B cell (primary cell): Measurements from ENCODE around the gene PIK3CA. TPM values are rescaled to one million over a fixed set of nuclear protein-coding genes. Genes with fewer than 3 reads are reported as not detected.

Experiments used
- ATAC-seq: fragments of 200-7000 bp; cut with Tn5 transposase; one replicate; pipeline ENCODE4 v1.10.0; 2021; ENCODE audit warnings: low read depth, mild to moderate bottlenecking, moderate number of reproducible peaks, moderate library complexity
- CTCF ChIA-PET: fragments of 350-600 bp; sonication (Branson Sonifier 250); formaldehyde crosslinking; loops from one replicate; lab custom pipeline; 2021; ENCODE audit warnings: antibody characterized with exemption, inconsistent platforms; lab: Charles Lee
- POLR2A ChIA-PET: fragments of 350-600 bp; sonication (Branson Sonifier 250); formaldehyde crosslinking; loops from one replicate; lab custom pipeline; 2021; ENCODE audit warnings: antibody characterized with exemption; lab: Charles Lee
- DNase-seq: peaks from one replicate; pipeline ENCODE4 v3.0.0; 2013
- H2AFZ ChIP-seq: 2 replicates; pipeline ENCODE4 v1.6.1; 2012; ENCODE audit warnings: mild to moderate bottlenecking, low read depth, low read length; ENCODE audit not compliant: insufficient read depth, poor library complexity, severe bottlenecking
- H3K27ac ChIP-seq, 2 donors: 1 replicate in 1 of 2; 2 replicates in 1 of 2; pipeline ENCODE4 v1.5.1; 2012 to 2013; ENCODE audit warnings: low read length in 2 of 2, mild to moderate bottlenecking in 2 of 2, moderate library complexity in 1 of 2
- H3K27me3 ChIP-seq, 4 experiments: fragments of 200-600 bp in 1 of 4; sonication (generic) in 1 of 4; replicated peaks in 1 of 4; 1 replicate in 2 of 4; 2 replicates in 2 of 4; pipeline versions ENCODE4 v1.6.1 to v1.7.0; 2013 to 2016; ENCODE audit warnings: low read length in 3 of 4, mild to moderate bottlenecking in 2 of 4, mixed read lengths in 1 of 4, moderate library complexity in 1 of 4; ENCODE audit not compliant: insufficient read depth in 4 of 4, control insufficient read depth in 3 of 4; ENCODE audit errors: control extremely low read depth in 1 of 4
- H3K36me3 ChIP-seq, 2 experiments: replicated peaks in 1 of 2; 1 replicate in 1 of 2; 2 replicates in 1 of 2; pipeline versions ENCODE4 v1.6.1 to v1.7.1; 2013; ENCODE audit warnings: low read length in 1 of 2; ENCODE audit not compliant: insufficient read depth in 2 of 2, control insufficient read depth in 1 of 2; ENCODE audit errors: control extremely low read depth in 1 of 2, extremely low read depth in 1 of 2
- H3K4me1 ChIP-seq, 2 donors: fragments of 200-600 bp in 1 of 2; sonication (generic) in 1 of 2; 1 replicate in 1 of 2; 2 replicates in 1 of 2; pipeline versions ENCODE4 v1.5.1 to v1.6.1; 2013 to 2017; ENCODE audit warnings: low read length in 2 of 2; ENCODE audit not compliant: control insufficient read depth in 2 of 2, insufficient read depth in 2 of 2
- H3K4me2 ChIP-seq: replicated peaks from 2 replicates; pipeline ENCODE3; 2012; ENCODE audit warnings: mild to moderate bottlenecking, low read depth, low read length; ENCODE audit not compliant: poor library complexity, severe bottlenecking
- H3K4me3 ChIP-seq, 5 experiments: fragments of 200-600 bp in 1 of 5; sonication (generic) in 1 of 5; 1 replicate in 3 of 5; 2 replicates in 2 of 5; pipeline versions ENCODE4 v1.5.1 to v1.7.0; 2011 to 2016; ENCODE audit warnings: low read length in 4 of 5, mild to moderate bottlenecking in 4 of 5, low read depth in 2 of 5, control low read depth in 1 of 5, moderate library complexity in 1 of 5; ENCODE audit not compliant: insufficient read depth in 1 of 5; ENCODE audit errors: control extremely low read depth in 1 of 5, extremely low read depth in 1 of 5
- H3K79me2 ChIP-seq: fragments of 200-600 bp; sonication (generic); one replicate; pipeline ENCODE4 v1.6.0; 2016; ENCODE audit warnings: low read length; ENCODE audit not compliant: control insufficient read depth, insufficient read depth
- H3K9ac ChIP-seq: fragments of 200-600 bp; sonication (generic); 2 replicates; pipeline ENCODE4 v1.6.1; 2017; ENCODE audit warnings: mild to moderate bottlenecking, low read length, moderate library complexity
- H3K9me3 ChIP-seq, 3 donors: one replicate each; pipeline versions ENCODE4 v1.6.1 to v1.7.1; 2013; ENCODE audit warnings: low read length in 2 of 3; ENCODE audit not compliant: control insufficient read depth in 2 of 3, insufficient read depth in 1 of 3; ENCODE audit errors: control extremely low read depth in 1 of 3
- H4K20me1 ChIP-seq: 2 replicates; pipeline ENCODE4 v1.6.0; 2012; ENCODE audit warnings: mild to moderate bottlenecking, low read length; ENCODE audit not compliant: insufficient read depth, control insufficient read depth, poor library complexity, severe bottlenecking
- H3K27ac Mint-ChIP-seq: one replicate; pipeline ENCODE4 v1.8.0; 2021; ENCODE audit warnings: mixed read lengths
- H3K27me3 Mint-ChIP-seq: one replicate; pipeline ENCODE4 v1.8.0; 2021; ENCODE audit warnings: mixed read lengths
- H3K4me1 Mint-ChIP-seq: one replicate; pipeline ENCODE4 v1.8.0; 2021; ENCODE audit warnings: mixed read lengths
- H3K4me3 Mint-ChIP-seq: one replicate; pipeline ENCODE4 v1.8.0; 2021; ENCODE audit warnings: mixed read lengths
- H3K9me3 Mint-ChIP-seq: one replicate; pipeline ENCODE4 v1.8.0; 2022; ENCODE audit warnings: mixed read lengths; ENCODE audit not compliant: insufficient read depth
- EZH2 ChIP-seq: IDR thresholded peaks from 2 replicates; pipeline ENCODE4 v1.6.1; 2012; ENCODE audit warnings: borderline replicate concordance, low read depth, mild to moderate bottlenecking, moderate library complexity, low read length; ENCODE audit not compliant: insufficient read depth, poor library complexity, severe bottlenecking
- WGBS: methylation state at CpG from one replicate; pipeline ENCODE4 v1.1.5; 2013; ENCODE audit warnings: missing lambda C conversion rate; ENCODE audit not compliant: insufficient coverage; 5-methylcytosine and 5-hydroxymethylcytosine counted together
- intact Hi-C: fragments of 100-400 bp; cut with micrococcal nuclease; formaldehyde crosslinking; loops from one replicate; pipeline ENCODE4 v1.10.0; 2022
- polyA plus RNA-seq: library from polyadenylated mRNA; depleted of rRNA; stranded (reverse); fragments of >200 nt; gene quantifications from 2 replicates; pipeline ENCODE4 v1.2.3, GENCODE V29; 2012
- total RNA-seq, 2 donors: library from RNA; stranded (reverse); fragments of 120-200 nt in 1 of 2; gene quantifications; 1 replicate in 1 of 2; 2 replicates in 1 of 2; pipeline versions ENCODE4 v1.2.3 to v1.2.4, GENCODE V29; 2013 to 2022
- TF ChIP-seq, protein P1 (sequence below): fragments of 200-600 bp; IDR thresholded peaks from one replicate; pipeline ENCODE4 v1.8.0; 2022; ENCODE audit warnings: antibody characterized with exemption, mild to moderate bottlenecking

PIK3CA gene
- total and polyA plus RNA-seq, 2 donors (not counting 1 experiment from before 2014, with no cell fraction given) = 6.4 to 61.8 TPM

DNA sequence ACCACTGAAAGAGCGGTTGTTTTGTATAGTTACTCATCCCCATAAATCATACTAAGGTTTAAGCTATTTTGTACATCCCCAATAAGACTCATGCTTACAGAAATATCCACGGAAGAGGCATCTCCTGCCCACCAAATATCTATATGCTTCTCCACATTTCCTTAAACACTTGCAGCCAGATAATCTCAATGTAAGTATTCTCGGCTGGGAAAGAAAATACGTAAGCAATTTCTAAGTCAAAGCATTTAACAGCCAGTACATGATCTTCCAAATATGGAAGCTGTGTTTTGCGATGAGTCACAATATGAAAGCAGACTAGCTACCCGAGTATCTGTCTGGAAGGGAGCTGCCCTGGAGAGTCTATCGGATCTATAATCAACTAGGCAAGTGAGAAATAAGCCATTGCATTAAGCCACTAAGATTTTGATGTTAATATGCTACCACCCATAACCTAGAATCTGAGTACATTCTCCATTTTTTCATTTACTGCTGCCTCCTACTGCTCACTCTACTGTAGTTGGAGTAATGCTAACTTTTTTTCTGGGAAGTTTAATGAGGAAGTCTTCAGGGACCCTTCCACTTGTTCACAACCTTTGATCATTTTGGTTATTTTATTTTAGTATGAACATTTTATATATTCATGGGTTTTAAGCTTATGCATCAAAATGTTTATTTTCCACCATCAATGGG lies 49.6 kb upstream of the PIK3CA start:
- Histone ChIP-seq H2AFZ (no peak overlapping the region), H3K9me3 (no peaks in the 10 kb centered on the region), H3K4me3 (no peak overlapping the region), H4K20me1 (no peaks in the 10 kb centered on the region), H3K4me1 (no peaks in the 10 kb centered on the region), H3K9ac (no peak overlapping the region), H3K27me3 (no peaks in the 10 kb centered on the region), H3K79me2 (no peaks in the 10 kb centered on the region), H3K27ac (no peak overlapping the region), H3K4me2 (no peak overlapping the region), H3K36me3 (no peaks in the 10 kb centered on the region)
- WGBS = 100% methylated on average over 1 of the region's 7 CpGs
- intact Hi-C loops = no loop called here
- ATAC-seq (no peak), DNase-seq (no peak)
- H3K27ac Mint-ChIP-seq = no peak overlapping the region
- peaks cover 3% of the 10 kb centered on the region for H3K27me3 Mint-ChIP-seq
- no peak overlapping the region for H3K4me3 Mint-ChIP-seq
- ChIA-PET POLR2A (no interaction called here), CTCF (interaction anchor here (0.7 to 2.8 kb wide), 5 partner anchors 25 to 222 kb away, joined by 3 to 11 read pairs (median 3); no protein-coding TSS in a partner anchor)
- no peaks in the 10 kb centered on the region for H3K4me1 Mint-ChIP-seq
- no peaks in the 10 kb centered on the region for H3K9me3 Mint-ChIP-seq
- no peak for TF ChIP-seq EZH2
- TF ChIP-seq, protein P1, sequence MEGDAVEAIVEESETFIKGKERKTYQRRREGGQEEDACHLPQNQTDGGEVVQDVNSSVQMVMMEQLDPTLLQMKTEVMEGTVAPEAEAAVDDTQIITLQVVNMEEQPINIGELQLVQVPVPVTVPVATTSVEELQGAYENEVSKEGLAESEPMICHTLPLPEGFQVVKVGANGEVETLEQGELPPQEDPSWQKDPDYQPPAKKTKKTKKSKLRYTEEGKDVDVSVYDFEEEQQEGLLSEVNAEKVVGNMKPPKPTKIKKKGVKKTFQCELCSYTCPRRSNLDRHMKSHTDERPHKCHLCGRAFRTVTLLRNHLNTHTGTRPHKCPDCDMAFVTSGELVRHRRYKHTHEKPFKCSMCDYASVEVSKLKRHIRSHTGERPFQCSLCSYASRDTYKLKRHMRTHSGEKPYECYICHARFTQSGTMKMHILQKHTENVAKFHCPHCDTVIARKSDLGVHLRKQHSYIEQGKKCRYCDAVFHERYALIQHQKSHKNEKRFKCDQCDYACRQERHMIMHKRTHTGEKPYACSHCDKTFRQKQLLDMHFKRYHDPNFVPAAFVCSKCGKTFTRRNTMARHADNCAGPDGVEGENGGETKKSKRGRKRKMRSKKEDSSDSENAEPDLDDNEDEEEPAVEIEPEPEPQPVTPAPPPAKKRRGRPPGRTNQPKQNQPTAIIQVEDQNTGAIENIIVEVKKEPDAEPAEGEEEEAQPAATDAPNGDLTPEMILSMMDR = no peak

DNA sequence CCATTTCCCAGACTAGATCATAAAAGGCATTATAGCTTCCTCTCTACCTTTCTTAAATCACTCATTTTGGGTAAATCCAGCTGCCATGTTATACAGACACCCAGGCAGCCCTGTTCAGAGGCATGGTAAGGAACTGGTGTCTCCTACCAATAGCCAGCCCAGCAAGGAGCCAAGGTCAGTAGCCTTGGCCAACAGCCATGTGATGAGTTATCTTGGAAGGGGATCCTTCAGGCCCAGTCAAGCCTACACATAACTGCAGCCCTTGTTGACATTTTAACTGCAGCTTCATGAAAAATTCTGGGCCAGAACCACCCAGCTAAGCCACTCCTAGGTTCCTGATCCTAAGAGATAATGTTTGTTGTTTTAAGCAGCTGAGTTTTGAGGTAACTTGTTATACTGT lies 47.5 kb upstream of the PIK3CA start:
- intact Hi-C loops = loop anchor here (10.0 kb wide), 1 partner anchor 454 kb away; no protein-coding TSS in a partner anchor
- DNase-seq = no peak
- Mint-ChIP-seq H3K4me1 (no peaks in the 10 kb centered on the region), H3K27me3 (peaks cover 3% of the 10 kb centered on the region), H3K4me3 (no peak overlapping the region), H3K27ac (no peak overlapping the region), H3K9me3 (no peaks in the 10 kb centered on the region)
- H2AFZ ChIP-seq = no peak overlapping the region
- no peaks in the 10 kb centered on the region for H3K4me1 ChIP-seq
- H3K4me3 ChIP-seq = no peak overlapping the region
- no peak overlapping the region for H3K9ac ChIP-seq
- no peak for ATAC-seq
- no peak overlapping the region for H3K4me2 ChIP-seq
- H4K20me1 ChIP-seq = no peaks in the 10 kb centered on the region
- no peaks in the 10 kb centered on the region for H3K79me2 ChIP-seq
- POLR2A ChIA-PET = no interaction called here
- no peaks in the 10 kb centered on the region for H3K27me3 ChIP-seq
- H3K9me3 ChIP-seq = no peaks in the 10 kb centered on the region
- TF ChIP-seq EZH2 = no peak
- TF ChIP-seq, protein P1 = no peak
- H3K27ac ChIP-seq = no peak overlapping the region
- H3K36me3 ChIP-seq = no peaks in the 10 kb centered on the region
- CTCF ChIA-PET = interaction anchor here (0.9 to 2.8 kb wide), 3 partner anchors 24 to 215 kb away, joined by 3 to 11 read pairs (median 4); no protein-coding TSS in a partner anchor
